ENCODE measurements around the gene SNAPC2.
"Not testable (repeated sequence)": the region's sequence is repeated elsewhere in the genome, so short reads cannot be mapped to it uniquely, and the experiment has no call there.

Gene SNAPC2

GRCh38 chr19:7921967-7922835 lies 2.1 kb downstream of the SNAPC2 start:
- no peak for DNase-seq (ENCODE audit: low read depth in 2 of 2)

GRCh38 chr19:7922836-7923195 lies 2.7 kb downstream of the SNAPC2 start:
- no peak for DNase-seq (ENCODE audit: low read depth in 2 of 2)

GRCh38 chr19:7923295-7924191 lies 3.4 kb downstream of the SNAPC2 start:
- DNase-seq (ENCODE audit: low read depth in 2 of 2): no peak

GRCh38 chr19:7924241-7924640 lies 4.1 kb downstream of the SNAPC2 start:
- no peak for DNase-seq (ENCODE audit: low read depth in 2 of 2)

- no peak for DNase-seq (ENCODE audit: low read depth in 2 of 2)
Measured at GRCh38 chr19:7924651-7925170, 4.6 kb downstream of the SNAPC2 start.

DNA sequence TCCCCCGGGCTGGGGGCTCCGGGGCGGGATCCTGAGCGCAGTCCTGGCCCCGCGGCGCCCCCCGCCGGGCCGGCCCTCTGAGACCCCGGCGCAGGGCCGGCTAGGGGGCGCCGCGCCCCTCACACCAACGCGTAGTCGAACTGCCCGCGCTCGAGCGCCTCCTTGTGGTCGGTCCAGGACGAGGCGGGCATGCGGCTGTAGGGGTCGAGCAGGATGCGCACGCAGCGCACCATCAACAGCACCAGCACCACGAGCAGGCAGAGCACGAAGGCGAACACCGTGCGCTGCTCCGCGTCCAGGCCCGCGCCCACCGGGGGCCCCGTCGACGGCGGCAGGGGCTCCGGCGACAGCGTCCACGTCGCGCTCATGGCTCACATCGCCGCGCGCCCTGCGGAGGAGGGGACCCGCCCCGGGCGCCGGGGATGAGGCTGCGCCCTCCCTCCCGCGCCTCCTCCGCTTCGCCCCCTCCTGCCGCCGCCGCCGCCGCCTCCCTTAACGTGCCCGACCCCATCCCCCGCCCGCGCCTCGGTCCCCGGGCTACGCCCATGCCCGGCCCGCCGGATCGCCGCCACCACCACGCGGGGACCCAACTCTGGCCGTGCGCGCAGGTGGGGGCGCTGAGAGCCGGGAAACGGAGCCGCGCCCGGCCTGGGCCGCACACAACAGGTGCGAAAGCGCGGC lies 5.2 kb downstream of the SNAPC2 start:
- peak; percentile 56 to 64 for DNase-seq (ENCODE audit: low read depth in 2 of 2)

- DNase-seq (ENCODE audit: low read depth in 2 of 2): peak; percentile 61 to 69
Measured at GRCh38 chr19:7926021-7926726, 6.0 kb downstream of the SNAPC2 start, which contains the start of gene CTXN1. CTXN1 (minus strand) TSS chr19:7926135; CDS start chr19:7925538, 597 bp downstream.

- no peak for DNase-seq (ENCODE audit: low read depth in 2 of 2)
Measured at GRCh38 chr19:7926727-7927604, 6.8 kb downstream of the SNAPC2 start.

DNA sequence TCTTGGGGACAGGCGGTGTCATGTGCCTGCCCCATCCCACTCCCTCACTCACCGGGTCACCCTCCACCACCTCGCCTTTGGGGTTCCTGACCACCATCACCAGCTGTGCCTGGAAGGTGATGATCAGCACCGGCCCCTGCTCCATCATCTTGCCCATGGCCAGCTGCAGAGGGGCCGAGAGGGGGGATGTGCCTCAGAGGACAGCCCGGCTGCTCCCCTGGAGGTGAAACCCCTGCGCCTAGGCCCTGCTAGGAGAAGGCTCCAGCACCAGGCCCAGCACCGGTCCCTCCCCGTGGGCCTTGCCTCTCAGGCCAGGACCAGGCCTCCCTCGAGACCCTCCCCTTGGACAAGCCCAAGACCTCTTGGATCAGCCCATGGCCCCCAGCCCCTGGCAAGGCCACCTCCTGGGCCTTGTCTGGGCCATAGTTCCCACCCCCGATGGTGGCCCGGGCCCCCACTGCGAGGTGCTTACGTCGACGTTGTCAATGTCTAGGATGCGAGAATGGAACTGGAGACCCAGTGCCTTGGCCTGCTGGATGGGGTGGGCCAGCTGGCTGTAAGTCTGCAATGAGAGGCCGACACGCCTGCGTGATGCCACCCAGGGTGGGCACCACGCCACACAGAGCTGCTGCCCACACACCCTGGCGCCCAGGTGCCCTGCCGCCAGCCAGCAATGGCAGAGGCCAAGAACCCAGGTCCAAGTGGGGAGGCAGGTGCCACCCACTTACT lies 7.6 kb downstream of the SNAPC2 start:
- no peak for DNase-seq (ENCODE audit: low read depth in 2 of 2)

- DNase-seq (ENCODE audit: low read depth in 2 of 2): no peak
Measured at GRCh38 chr19:7928334-7928706, 8.2 kb downstream of the SNAPC2 start.

- DNase-seq (ENCODE audit: low read depth in 2 of 2): peak; percentile 45 to 50
Measured at GRCh38 chr19:7928741-7929701, 8.9 kb downstream of the SNAPC2 start.

GRCh38 chr19:7930030-7930429 lies 9.9 kb downstream of the SNAPC2 start:
- DNase-seq (ENCODE audit: low read depth in 2 of 2): not testable (repeated sequence)

DNA sequence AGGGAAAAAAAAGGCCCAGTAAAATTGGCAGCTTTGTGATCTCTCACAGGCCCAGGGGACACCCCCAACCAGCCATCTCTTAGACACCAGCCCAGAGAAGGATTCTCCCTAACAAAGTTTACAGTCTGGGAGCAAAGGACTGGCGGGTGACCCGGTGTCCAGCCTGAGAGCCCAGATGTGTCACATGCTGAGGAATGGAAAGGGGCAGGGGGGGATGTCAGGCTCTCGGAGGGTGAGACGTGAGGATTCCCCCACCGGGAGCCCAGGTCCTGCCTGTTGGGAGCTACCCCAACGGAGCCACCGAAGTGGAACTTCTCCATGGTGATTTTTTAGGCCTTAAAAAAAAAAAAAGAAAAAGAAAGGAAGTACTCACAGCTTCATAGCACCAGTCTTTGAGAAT lies 10.6 kb downstream of the SNAPC2 start:
- DNase-seq (ENCODE audit: low read depth in 2 of 2): no peak

- no peak for DNase-seq (ENCODE audit: low read depth in 2 of 2)
Measured at GRCh38 chr19:7931221-7932061, 11.3 kb downstream of the SNAPC2 start.

DNA sequence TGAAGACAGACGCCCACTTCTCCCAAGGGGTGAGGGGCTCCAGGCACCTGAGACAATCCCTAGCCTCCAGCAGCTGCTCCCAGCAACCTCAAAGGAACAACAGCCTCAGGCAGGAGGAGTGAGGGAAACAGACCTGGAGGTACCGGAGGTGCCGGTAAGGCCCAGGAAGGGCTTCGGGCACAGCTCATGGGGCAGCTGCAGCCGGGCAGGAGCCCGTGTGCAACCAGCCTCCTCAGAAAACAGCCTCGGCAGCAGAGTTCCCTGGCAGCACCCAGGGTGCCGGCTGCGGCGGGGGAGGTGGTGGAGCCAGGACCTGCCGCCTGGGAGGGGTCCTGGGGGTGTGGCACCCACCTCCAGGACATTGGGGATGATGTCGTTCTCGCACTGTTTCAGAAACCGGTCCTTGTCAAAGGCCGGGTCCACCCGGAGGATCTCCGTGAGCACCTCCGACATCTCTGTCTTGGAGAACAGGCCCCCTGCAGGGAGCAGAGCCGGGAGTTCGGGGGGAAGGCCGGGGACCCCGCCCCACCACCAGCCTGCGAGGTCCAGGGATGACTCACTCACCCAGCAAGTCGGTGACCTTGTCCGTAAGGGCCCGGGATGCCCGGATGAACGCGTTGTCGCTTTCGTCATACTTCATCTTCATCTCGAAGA lies 12.3 kb downstream of the SNAPC2 start:
- no peak for DNase-seq (ENCODE audit: low read depth in 2 of 2)

- no peak for DNase-seq (ENCODE audit: low read depth in 2 of 2)
Measured at GRCh38 chr19:7932930-7933300, 12.8 kb downstream of the SNAPC2 start.

DNA sequence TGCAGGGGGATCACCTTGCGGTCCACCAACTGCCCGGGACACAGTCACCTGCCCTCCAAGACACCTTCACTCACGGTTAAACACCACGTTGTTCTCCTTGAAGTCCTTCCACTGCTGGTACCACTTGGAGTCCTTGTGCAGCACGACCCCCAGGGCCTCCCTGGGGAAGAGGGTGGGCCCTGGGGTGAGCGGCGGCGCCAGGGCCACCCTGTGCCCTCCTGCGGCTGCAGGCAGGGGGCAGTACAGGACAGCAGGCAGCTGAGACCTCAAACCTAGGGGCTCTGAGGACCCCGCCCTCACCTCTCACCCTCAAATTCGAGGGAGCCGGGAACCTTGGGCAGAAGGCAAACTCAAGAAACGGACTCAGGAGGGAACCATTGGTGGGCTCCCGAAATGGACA lies 13.3 kb downstream of the SNAPC2 start:
- no peak for DNase-seq (ENCODE audit: low read depth in 2 of 2)
